Upper lobe of left lung (tissue), 4 donors: ENCODE measurements around the gene WNT5B.

Experiments used
- EP300 ChIP-seq, 4 donors: sonication (generic); formaldehyde crosslinking; IDR thresholded peaks; one replicate each; pipeline ENCODE4 v1.5.1; 2017; ENCODE audit warnings: antibody characterized with exemption in 4 of 4, control low read depth in 2 of 4
- POLR2A ChIP-seq, 4 donors: fragments of 450-650 bp; IDR thresholded peaks; one replicate each; pipeline ENCODE4 v1.5.1; 2016 to 2017; ENCODE audit warnings: antibody characterized with exemption in 4 of 4, mild to moderate bottlenecking in 2 of 4
- POLR2AphosphoS5 ChIP-seq, 2 donors: sonication (generic); formaldehyde crosslinking; IDR thresholded peaks; one replicate each; pipeline ENCODE4 v1.5.1; 2017; ENCODE audit warnings: antibody characterized with exemption in 2 of 2
- TF ChIP-seq, protein P1 (sequence below), 6 experiments: fragments of 450-650 bp in 4 of 6; fragments of 200-600 bp in 2 of 6; sonication (generic) in 2 of 6; IDR thresholded peaks; one replicate each; pipeline ENCODE4 v1.5.1; 2016 to 2019; ENCODE audit warnings: antibody characterized with exemption in 6 of 6

DNA sequence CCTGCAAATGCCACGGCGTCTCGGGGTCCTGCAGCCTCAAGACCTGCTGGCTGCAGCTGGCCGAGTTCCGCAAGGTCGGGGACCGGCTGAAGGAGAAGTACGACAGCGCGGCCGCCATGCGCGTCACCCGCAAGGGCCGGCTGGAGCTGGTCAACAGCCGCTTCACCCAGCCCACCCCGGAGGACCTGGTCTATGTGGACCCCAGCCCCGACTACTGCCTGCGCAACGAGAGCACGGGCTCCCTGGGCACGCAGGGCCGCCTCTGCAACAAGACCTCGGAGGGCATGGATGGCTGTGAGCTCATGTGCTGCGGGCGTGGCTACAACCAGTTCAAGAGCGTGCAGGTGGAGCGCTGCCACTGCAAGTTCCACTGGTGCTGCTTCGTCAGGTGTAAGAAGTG lies 16.8 kb downstream of the WNT5B start:
- no peak for TF ChIP-seq POLR2A (IDR thresholded peaks at IDR 0.05)
- TF ChIP-seq, protein P1, sequence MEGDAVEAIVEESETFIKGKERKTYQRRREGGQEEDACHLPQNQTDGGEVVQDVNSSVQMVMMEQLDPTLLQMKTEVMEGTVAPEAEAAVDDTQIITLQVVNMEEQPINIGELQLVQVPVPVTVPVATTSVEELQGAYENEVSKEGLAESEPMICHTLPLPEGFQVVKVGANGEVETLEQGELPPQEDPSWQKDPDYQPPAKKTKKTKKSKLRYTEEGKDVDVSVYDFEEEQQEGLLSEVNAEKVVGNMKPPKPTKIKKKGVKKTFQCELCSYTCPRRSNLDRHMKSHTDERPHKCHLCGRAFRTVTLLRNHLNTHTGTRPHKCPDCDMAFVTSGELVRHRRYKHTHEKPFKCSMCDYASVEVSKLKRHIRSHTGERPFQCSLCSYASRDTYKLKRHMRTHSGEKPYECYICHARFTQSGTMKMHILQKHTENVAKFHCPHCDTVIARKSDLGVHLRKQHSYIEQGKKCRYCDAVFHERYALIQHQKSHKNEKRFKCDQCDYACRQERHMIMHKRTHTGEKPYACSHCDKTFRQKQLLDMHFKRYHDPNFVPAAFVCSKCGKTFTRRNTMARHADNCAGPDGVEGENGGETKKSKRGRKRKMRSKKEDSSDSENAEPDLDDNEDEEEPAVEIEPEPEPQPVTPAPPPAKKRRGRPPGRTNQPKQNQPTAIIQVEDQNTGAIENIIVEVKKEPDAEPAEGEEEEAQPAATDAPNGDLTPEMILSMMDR (IDR thresholded peaks at IDR 0.05), result no peak
- TF ChIP-seq POLR2AphosphoS5 (IDR thresholded peaks at IDR 0.05), result no peak
- no peak for TF ChIP-seq EP300 (IDR thresholded peaks at IDR 0.05)
